ENCODE results near the gene TOR1A.

GRCh38 chr9:129849901-129850300, 26.0 kb upstream of the TOR1A start:
- TF ChIP-seq CTCF (IDR thresholded peaks at IDR 0.05) (no peak), POLR2A (IDR thresholded peaks at IDR 0.05) (no peak)
